ENCODE results near the gene MGME1. TPM values are rescaled to one million over a fixed set of nuclear protein-coding genes. Genes with fewer than 3 reads are reported as not detected.
A peak's percentile ranks its signal among the peaks of the same experiment; 100 is the strongest.

Gene MGME1
- total RNA-seq, 1 donor: 8.3 TPM

DNA sequence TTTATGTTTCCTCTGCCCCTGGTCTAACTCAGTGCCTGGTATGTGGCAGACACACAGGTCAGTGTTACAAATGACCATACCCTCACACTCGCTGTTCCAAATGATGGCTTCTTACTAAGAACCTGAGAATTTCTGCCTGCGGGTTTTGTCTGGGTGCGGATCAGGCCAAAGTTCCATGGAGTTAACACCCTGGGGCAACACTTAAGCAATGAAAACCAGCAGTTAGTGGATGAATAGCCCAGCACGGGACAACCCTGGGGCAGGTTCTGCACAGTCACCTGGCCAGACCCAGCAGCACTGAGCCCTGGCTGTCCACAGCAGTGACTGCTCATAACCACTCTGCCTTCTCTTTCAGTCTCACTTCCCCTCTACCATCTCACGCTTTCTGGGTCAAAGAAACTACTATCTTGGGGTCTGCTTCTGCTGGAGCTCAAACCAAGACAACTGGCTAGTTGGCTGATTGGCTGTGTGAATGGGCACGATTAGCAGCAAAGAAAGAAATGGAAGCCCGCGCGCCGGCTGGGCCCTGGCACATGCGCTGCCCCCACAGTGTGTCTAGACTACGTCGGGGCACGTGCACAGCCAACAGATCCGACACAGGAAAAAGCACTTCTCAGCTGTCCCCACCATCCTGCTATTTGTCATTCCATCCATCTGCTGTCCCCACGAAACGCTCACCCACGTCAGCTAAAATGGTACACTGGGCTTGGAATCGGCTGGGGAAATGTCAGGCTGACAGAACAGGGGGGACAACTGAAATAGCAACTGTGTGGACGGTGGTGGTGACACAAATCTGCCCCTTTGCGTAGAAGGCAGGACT is 36.6 kb downstream of the MGME1 start:
- Histone ChIP-seq H3K27ac (ENCODE audit: low read depth, low read length) (no peak overlapping the region), H3K4me1 (ENCODE audit: insufficient read depth, low read length) (peaks cover 12% of the 10 kb centered on the region), H3K36me3 (ENCODE audit: insufficient read depth, low read length) (no peaks in the 10 kb centered on the region), H4K20me1 (ENCODE audit: insufficient read depth, low read length) (no peaks in the 10 kb centered on the region), H3K4me3 (ENCODE audit: insufficient read depth, low read length) (no peak overlapping the region), H3K27me3 (ENCODE audit: insufficient read depth, low read length) (no peaks in the 10 kb centered on the region), H3K9me3 (ENCODE audit: low read depth, low read length) (no peaks in the 10 kb centered on the region), H3K79me2 (ENCODE audit: insufficient read depth, low read length) (no peaks in the 10 kb centered on the region), H2AFZ (ENCODE audit: low read length) (no peak overlapping the region), H3K4me2 (ENCODE audit: insufficient read depth, low read length) (no peak overlapping the region)
- TF ChIP-seq, protein P1, sequence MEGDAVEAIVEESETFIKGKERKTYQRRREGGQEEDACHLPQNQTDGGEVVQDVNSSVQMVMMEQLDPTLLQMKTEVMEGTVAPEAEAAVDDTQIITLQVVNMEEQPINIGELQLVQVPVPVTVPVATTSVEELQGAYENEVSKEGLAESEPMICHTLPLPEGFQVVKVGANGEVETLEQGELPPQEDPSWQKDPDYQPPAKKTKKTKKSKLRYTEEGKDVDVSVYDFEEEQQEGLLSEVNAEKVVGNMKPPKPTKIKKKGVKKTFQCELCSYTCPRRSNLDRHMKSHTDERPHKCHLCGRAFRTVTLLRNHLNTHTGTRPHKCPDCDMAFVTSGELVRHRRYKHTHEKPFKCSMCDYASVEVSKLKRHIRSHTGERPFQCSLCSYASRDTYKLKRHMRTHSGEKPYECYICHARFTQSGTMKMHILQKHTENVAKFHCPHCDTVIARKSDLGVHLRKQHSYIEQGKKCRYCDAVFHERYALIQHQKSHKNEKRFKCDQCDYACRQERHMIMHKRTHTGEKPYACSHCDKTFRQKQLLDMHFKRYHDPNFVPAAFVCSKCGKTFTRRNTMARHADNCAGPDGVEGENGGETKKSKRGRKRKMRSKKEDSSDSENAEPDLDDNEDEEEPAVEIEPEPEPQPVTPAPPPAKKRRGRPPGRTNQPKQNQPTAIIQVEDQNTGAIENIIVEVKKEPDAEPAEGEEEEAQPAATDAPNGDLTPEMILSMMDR (IDR thresholded peaks at IDR 0.05; ENCODE audit: extremely low read depth, low read depth, low read length): no peak
- no peak for DNase-seq (ENCODE audit: insufficient read length, low spot score, missing footprints)

DNA sequence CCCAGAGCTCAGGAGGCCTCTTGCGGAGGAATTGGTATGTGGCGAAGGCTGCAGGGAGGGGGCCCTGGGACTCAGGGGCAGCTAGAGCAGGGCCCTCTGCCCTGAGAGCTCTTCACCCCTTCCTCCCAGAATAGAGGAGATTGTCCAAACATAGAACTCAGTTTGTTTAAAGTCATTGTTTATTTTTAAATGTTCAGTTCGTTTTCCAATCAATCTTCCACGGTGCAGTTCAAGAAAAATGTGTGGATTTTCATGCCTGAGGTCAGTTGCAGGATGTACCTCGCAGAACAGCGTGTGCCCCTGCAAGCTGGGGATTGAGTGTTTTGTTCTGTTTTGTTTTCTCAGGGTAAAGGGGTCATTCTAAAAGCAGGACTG is 37.2 kb downstream of the MGME1 start:
- H3K27ac ChIP-seq (ENCODE audit: low read depth, low read length): no peak overlapping the region

DNA sequence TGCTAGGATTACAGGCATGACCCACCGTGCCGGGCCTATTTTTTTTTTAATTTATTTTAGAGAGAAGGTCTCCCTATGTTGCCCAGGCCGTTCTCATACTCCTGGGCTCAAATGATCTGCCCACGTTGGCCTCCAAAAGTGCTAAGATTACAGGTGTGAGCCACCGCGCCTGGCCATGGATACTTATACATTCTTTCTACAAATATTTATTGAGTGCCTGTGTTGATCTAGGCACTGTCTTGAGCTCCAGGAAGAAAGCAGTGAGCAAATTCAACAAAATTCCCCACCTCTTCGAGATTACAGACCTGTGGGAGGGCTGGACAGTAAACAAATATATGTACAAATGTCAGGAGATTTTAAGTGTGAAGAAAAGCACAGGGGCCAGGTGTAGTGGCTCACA is 37.9 kb downstream of the MGME1 start:
- Histone ChIP-seq H3K9me3 (ENCODE audit: low read depth, low read length) (no peaks in the 10 kb centered on the region), H2AFZ (ENCODE audit: low read length) (no peak overlapping the region)
- TF ChIP-seq, protein P1 (IDR thresholded peaks at IDR 0.05; ENCODE audit: extremely low read depth, low read depth, low read length): no peak

More for the DNA sequence above, 37.2 kb downstream of the MGME1 start:
- no peak overlapping the region for H3K4me2 ChIP-seq (ENCODE audit: insufficient read depth, low read length)
- DNase-seq (ENCODE audit: insufficient read length, low spot score, missing footprints): no peak
- H2AFZ ChIP-seq (ENCODE audit: low read length): no peak overlapping the region
- H3K9me3 ChIP-seq (ENCODE audit: low read depth, low read length): no peaks in the 10 kb centered on the region
- H3K79me2 ChIP-seq (ENCODE audit: insufficient read depth, low read length): no peaks in the 10 kb centered on the region
- H3K36me3 ChIP-seq (ENCODE audit: insufficient read depth, low read length): no peaks in the 10 kb centered on the region
- no peaks in the 10 kb centered on the region for H4K20me1 ChIP-seq (ENCODE audit: insufficient read depth, low read length)
- H3K4me3 ChIP-seq (ENCODE audit: insufficient read depth, low read length): no peak overlapping the region
- no peaks in the 10 kb centered on the region for H3K27me3 ChIP-seq (ENCODE audit: insufficient read depth, low read length)
- TF ChIP-seq, protein P1 (IDR thresholded peaks at IDR 0.05; ENCODE audit: extremely low read depth, low read depth, low read length): no peak
- peaks cover 9% of the 10 kb centered on the region for H3K4me1 ChIP-seq (ENCODE audit: insufficient read depth, low read length)

DNA sequence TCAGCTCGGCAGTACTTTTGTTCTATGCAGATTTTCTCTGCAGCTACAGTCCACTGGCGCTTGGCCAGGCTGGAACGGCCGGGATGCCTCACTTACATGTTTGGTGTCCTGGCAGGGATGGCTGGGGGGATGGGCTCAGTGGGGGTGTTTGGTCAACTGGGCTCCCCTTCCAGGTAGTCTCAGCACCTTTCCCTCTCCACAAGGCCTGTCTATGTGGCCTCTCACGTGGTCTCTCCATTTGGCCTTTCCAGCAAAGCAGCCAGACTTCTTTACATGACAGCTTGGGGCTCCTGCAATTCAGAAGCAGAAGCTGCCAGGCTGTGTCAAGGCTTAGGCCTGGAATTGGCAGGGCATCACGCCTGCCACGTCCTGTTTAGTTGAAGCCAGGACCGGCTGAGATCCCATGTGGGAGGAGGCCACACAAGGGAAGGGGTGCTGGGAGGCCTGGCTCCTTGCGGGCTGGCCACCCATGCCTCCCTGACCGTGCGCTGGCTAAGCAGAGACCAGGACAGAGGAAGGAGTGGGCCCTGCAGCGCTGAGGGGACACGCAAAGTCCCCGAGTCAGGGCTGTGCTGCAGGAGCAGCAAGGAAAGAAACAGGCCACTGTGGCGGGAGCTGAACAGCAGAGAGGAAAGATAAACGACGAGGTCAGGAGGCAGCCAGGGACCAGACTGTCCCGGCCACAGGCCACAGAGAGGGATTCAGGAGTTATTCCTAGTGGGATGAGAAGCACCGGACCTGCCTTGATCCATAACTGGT is 38.9 kb downstream of the MGME1 start:
- DNase-seq (ENCODE audit: insufficient read length, low spot score, missing footprints): no peak
- no peak overlapping the region for H3K27ac ChIP-seq (ENCODE audit: low read depth, low read length)
- H3K36me3 ChIP-seq (ENCODE audit: insufficient read depth, low read length): no peaks in the 10 kb centered on the region
- no peaks in the 10 kb centered on the region for H4K20me1 ChIP-seq (ENCODE audit: insufficient read depth, low read length)
- H2AFZ ChIP-seq (ENCODE audit: low read length): peak overlapping the region; percentile 8
- H3K27me3 ChIP-seq (ENCODE audit: insufficient read depth, low read length): no peaks in the 10 kb centered on the region
- H3K4me3 ChIP-seq (ENCODE audit: insufficient read depth, low read length): no peak overlapping the region
- H3K79me2 ChIP-seq (ENCODE audit: insufficient read depth, low read length): no peaks in the 10 kb centered on the region
- TF ChIP-seq, protein P1 (IDR thresholded peaks at IDR 0.05; ENCODE audit: extremely low read depth, low read depth, low read length): no peak
- H3K4me1 ChIP-seq (ENCODE audit: insufficient read depth, low read length): no peaks in the 10 kb centered on the region
- no peaks in the 10 kb centered on the region for H3K9me3 ChIP-seq (ENCODE audit: low read depth, low read length)
- no peak overlapping the region for H3K4me2 ChIP-seq (ENCODE audit: insufficient read depth, low read length)

More for the DNA sequence above, 37.9 kb downstream of the MGME1 start:
- H3K27me3 ChIP-seq (ENCODE audit: insufficient read depth, low read length): no peaks in the 10 kb centered on the region
- H3K4me2 ChIP-seq (ENCODE audit: insufficient read depth, low read length): no peak overlapping the region
- DNase-seq (ENCODE audit: insufficient read length, low spot score, missing footprints): no peak
- no peak overlapping the region for H3K4me3 ChIP-seq (ENCODE audit: insufficient read depth, low read length)
- H3K4me1 ChIP-seq (ENCODE audit: insufficient read depth, low read length): peaks cover 2% of the 10 kb centered on the region
- H3K79me2 ChIP-seq (ENCODE audit: insufficient read depth, low read length): no peaks in the 10 kb centered on the region
- H3K36me3 ChIP-seq (ENCODE audit: insufficient read depth, low read length): no peaks in the 10 kb centered on the region
- H3K27ac ChIP-seq (ENCODE audit: low read depth, low read length): no peak overlapping the region
- H4K20me1 ChIP-seq (ENCODE audit: insufficient read depth, low read length): no peaks in the 10 kb centered on the region
